Right ventricle myocardium superior (tissue), 1 donor: ENCODE data around the gene DAPK2. TPM values are rescaled to one million over a fixed set of nuclear protein-coding genes. Genes with fewer than 3 reads are reported as not detected.

Experiments used
- ATAC-seq: fragments of 200-7000 bp; cut with Tn5 transposase; one replicate; pipeline ENCODE4 v1.9.1; 2020; ENCODE audit warnings: mild to moderate bottlenecking; ENCODE audit not compliant: poor library complexity
- DNase-seq: peaks from one replicate; pipeline ENCODE4 v3.0.0-alpha.2; 2020
- intact Hi-C: fragments of 100-400 bp; cut with DNase I; formaldehyde crosslinking; loops from one replicate; pipeline ENCODE4 v1.11.2; 2022
- total RNA-seq: library from RNA; stranded (reverse); fragmentation: NEBNext Ultra II Directional; extraction: Animal tissue kit (Norgen Biotek cat#: 25700); gene quantifications from one replicate; pipeline ENCODE4 v1.2.1, GENCODE V29; 2021
- donor health status: DM: no; HTN: yes; CAD: no; lungs with severe emphysema.

Gene DAPK2
- total RNA-seq, 1 donor from 2014 or later: 48.2 TPM

GRCh38 chr15:63941698-63942465 lies 104.4 kb downstream of the DAPK2 start:
- DNase-seq (no peak), ATAC-seq (no peak)
- intact Hi-C loops: loop anchor here (10.0 kb wide), 1 partner anchor 103 kb away; the partner anchor contains the start of gene DAPK2

- intact Hi-C loops: loop anchor here (10.0 kb wide), 1 partner anchor 104 kb away; the partner anchor contains the start of gene DAPK2
- no peak for DNase-seq
- ATAC-seq: peak; percentile 25
These were observed 105.2 kb downstream of the DAPK2 start for GRCh38 chr15:63940966-63941620.

GRCh38 chr15:63939531-63940130 lies 106.7 kb downstream of the DAPK2 start:
- ATAC-seq: peak; percentile 71
- peak; percentile 58 for DNase-seq

GRCh38 chr15:63938486-63939061 lies 107.7 kb downstream of the DAPK2 start:
- no peak for DNase-seq
- ATAC-seq: no peak
- intact Hi-C loops: no loop called here

More at GRCh38 chr15:63939531-63940130, 106.7 kb downstream of the DAPK2 start:
- intact Hi-C loops: loop anchor here (10.0 kb wide), 1 partner anchor 105 kb away; the partner anchor contains the start of gene DAPK2

GRCh38 chr15:63933522-63933921 lies 112.8 kb downstream of the DAPK2 start:
- intact Hi-C loops: no loop called here
- ATAC-seq: no peak
- no peak for DNase-seq

- intact Hi-C loops: no loop called here
- DNase-seq: no peak
- ATAC-seq: no peak
These were observed 114.7 kb downstream of the DAPK2 start for GRCh38 chr15:63931556-63931955.

GRCh38 chr15:63930034-63930433 lies 116.3 kb downstream of the DAPK2 start:
- DNase-seq: no peak
- no peak for ATAC-seq
- intact Hi-C loops: no loop called here

- ATAC-seq: peak; percentile 26
- intact Hi-C loops: no loop called here
- no peak for DNase-seq
These were observed 118.0 kb downstream of the DAPK2 start for GRCh38 chr15:63928185-63928842.

GRCh38 chr15:63923993-63924950 lies 122.0 kb downstream of the DAPK2 start:
- intact Hi-C loops: no loop called here
- DNase-seq: no peak
- ATAC-seq: no peak

- no peak for DNase-seq
These were observed 123.4 kb downstream of the DAPK2 start for GRCh38 chr15:63922916-63923315.

GRCh38 chr15:63922261-63922904 lies 123.9 kb downstream of the DAPK2 start:
- intact Hi-C loops: no loop called here
- ATAC-seq: peak; percentile 18

More at GRCh38 chr15:63922916-63923315, 123.4 kb downstream of the DAPK2 start:
- intact Hi-C loops: no loop called here
- no peak for ATAC-seq

GRCh38 chr15:63920504-63921175 lies 125.6 kb downstream of the DAPK2 start:
- ATAC-seq: no peak
- no peak for DNase-seq
- intact Hi-C loops: no loop called here

More at GRCh38 chr15:63922261-63922904, 123.9 kb downstream of the DAPK2 start:
- no peak for DNase-seq

GRCh38 chr15:63918901-63919348 lies 127.4 kb downstream of the DAPK2 start:
- ATAC-seq (no peak), DNase-seq (no peak)
- intact Hi-C loops: loop anchor here (10.0 kb wide), 1 partner anchor 126 kb away; the partner anchor contains the start of gene DAPK2

GRCh38 chr15:63918317-63918672 lies 128.0 kb downstream of the DAPK2 start:
- intact Hi-C loops: loop anchor here (10.0 kb wide), 1 partner anchor 127 kb away; the partner anchor contains the start of gene DAPK2

GRCh38 chr15:63917588-63918316 lies 128.5 kb downstream of the DAPK2 start:
- DNase-seq (no peak), ATAC-seq (peak; percentile 29)
- intact Hi-C loops: loop anchor here (10.0 kb wide), 1 partner anchor 127 kb away; the partner anchor contains the start of gene DAPK2

More at GRCh38 chr15:63918317-63918672, 128.0 kb downstream of the DAPK2 start:
- DNase-seq (no peak), ATAC-seq (no peak)
